Glomerular endothelial cell (primary cell): Measurements from ENCODE around the gene SLC25A38. TPM values are rescaled to one million over a fixed set of nuclear protein-coding genes. Genes with fewer than 3 reads are reported as not detected.
"Not testable (repeated sequence)": the region's sequence is repeated elsewhere in the genome, so short reads cannot be mapped to it uniquely, and the experiment has no call there.

ENCODE experiments used
- DNase-seq: peaks from one replicate; pipeline ENCODE4 v3.0.0-alpha.2; 2011; ENCODE audit warnings: low read depth, low spot score; ENCODE audit errors: extremely low read depth
- total RNA-seq: library from RNA; depleted of rRNA; stranded (reverse); fragments of >200 nt; gene quantifications from 2 replicates; pipeline ENCODE4 v1.2.3, GENCODE V29; 2015

The SLC25A38 gene
- total RNA-seq, 1 donor from 2014 or later: 17.8 TPM

DNA sequence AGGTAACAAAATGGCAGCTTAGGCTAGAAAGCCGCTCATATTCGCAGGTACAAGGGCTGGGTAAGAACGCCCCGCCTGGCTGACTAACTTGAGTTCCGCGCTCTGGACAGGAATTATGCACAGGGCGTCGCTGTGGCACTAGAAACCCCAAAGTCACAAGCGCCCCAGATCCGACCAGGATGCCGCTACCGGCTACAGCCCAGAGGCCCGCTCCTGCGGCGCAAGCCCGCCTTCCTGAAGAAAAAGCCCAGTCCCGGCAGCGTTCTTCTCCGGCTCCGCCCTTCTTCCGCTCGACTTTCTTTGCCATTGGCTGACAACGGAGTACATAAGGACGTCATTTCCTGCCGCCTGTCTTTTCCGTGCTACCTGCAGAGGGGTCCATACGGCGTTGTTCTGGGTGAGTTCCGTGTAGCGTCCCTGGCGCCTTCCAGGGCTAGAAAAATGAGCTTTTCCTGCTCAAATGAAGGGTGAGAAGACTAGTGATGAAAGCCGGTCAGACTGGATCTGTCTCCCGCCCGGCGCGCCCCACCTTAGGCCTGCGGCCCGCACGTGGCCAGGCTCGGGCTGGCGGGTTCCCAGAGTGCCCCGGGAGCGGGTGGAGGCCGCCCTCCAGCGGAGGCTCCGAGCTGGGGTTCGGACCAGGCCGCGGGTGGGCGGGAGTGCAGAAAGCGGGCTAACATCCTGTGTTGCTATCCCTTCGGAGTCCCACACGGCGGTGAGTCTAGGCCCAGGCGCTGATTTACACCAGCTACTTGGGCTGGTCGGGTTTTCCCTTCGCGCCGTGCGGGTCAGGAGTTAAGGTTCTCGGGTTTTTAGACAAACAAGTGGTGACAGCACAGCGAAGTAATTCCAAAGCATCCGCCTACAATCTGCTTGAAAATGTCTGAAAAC lies 23.4 kb downstream of the SLC25A38 start, which contains the start of gene RPSA:
TSS of gene RPSA (plus strand) at position 353 of the 891 bp plus-strand sequence. CDS start 934 bp downstream, outside the sequence.
- DNase-seq: peak; percentile 85

DNA sequence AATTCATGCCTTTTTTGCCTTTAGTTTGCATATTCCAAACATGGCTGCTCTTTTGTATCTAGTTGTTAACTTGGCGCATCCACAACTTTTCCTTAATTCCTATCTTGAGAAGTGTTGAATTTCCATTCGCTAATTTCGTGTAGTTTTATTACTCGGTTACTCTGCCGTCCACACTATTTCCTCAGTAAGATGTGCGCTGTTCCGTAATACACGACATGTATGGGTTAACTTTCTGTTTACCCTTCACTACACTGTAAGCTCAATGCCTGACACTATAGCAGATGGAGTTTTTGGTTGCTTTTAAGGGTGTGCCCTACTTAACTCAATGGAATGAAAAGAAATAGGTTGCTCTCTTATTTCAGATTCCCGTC lies 24.1 kb downstream of the SLC25A38 start:
- DNase-seq: no peak

DNA sequence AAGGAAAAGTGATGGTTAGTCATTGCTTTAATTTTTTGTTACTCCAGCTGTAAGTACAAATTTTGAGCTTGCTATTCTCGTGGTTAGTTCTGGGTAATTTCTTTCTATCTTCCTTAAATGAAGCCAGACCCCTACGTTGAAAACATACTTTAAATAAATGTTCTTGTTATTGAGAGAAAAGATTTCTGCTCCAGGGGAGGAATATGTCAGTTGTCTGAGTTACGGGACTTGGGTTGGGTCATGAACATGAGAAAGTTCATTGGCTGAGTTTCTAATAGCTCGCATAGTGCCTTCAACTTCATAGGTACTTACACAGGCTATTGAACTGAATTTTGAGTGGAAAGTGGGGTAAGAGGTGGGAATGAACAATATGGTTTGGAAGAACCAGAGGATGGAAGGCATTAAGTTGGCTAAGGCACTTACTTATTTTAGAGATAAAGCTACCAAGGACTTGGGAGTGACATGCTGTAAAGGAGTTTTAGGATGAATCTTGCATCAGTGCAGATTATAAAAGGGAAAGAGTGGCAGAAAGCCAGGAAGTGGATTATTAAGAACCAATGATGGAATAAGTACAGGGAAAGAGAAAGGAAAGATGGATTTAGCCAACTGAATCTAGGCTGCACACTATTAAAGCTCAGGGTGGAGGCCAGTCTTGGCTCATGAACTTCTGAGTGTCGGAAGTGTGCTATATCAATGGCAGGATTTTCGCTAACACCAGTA lies 24.8 kb downstream of the SLC25A38 start:
- DNase-seq: no peak

DNA sequence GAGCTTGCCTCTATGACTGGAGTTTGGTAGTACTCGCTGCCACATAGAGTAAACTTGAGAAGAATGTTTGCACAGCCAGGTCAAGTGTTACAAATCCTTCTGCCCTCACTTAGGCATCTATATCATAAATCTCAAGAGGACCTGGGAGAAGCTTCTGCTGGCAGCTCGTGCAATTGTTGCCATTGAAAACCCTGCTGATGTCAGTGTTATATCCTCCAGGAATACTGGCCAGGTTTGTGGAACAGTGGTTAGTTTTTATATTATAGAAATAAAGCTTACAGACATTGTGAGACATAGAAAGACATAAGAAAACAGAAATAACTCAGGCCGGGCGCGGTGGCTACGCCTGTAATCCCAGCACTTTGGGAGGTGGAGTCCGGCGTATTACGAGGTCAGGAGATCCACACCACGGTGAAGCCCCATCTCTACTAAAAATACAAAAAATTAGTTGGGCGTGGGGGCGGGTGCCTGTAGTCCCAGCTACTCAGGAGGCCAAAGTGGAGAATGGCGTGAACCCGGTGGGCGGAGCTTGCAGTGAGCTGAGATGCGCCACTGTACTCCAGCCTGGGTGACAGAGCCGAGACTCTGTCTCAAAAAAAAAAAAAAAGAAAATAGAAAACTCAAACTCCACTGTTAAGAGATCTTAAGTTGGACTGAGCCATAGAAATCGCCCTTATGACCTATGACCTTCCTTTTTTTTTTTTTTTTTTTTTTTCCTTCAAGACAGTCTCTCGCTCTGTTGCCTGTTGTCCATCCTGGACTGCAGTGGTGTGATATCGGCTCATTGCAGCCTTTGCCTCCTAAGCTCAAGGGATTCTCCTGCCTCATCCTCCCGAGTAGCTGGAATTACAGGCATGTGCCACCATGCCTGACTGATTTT lies 25.6 kb downstream of the SLC25A38 start:
- DNase-seq: no peak

DNA sequence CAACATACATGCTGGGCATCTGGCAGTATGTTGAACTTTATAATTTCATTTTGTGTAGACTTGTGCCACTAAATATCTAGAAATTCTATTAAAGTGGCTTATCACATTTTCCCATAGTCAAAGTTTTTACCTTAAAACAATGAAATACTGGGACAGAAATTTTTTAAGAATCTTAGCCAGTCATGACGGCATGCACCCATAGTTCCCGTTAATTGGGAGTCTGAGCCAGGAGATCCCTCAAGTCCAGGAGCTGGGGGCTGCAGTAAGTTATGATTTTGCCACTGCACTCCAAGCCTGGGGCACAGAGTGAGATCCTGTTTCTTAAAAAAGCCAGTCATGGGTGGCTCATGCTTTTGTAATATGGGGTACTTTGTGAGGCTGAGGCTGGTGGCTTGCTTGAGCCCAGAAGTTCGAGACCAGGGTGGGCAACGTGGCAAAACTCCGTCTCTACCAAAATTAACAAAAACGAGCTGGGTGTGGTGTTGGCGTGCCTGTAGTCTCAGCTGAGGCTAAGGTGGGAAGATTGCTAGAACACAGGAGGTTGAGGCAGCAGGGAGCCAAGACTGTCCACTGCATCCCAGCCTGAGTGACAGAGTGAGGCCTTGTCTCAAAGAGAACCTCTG lies 26.5 kb downstream of the SLC25A38 start:
- DNase-seq: no peak

DNA sequence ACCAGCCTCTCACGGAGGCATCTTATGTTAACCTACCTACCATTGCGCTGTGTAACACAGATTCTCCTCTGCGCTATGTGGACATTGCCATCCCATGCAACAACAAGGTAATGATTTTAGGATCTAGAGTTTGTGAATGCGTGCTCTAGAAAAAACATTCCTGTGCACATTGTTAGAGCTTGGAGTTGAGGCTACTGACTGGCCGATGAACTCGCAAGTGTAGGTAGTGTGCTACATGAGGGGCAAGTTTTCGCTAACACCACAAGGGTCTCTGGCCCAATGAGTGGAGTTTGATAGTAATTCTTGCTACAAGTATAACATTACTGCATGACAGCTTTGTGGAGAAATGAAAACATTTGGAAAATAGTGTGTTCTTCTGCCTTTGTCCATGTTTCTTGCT lies 27.7 kb downstream of the SLC25A38 start:
- DNase-seq: no peak

DNA sequence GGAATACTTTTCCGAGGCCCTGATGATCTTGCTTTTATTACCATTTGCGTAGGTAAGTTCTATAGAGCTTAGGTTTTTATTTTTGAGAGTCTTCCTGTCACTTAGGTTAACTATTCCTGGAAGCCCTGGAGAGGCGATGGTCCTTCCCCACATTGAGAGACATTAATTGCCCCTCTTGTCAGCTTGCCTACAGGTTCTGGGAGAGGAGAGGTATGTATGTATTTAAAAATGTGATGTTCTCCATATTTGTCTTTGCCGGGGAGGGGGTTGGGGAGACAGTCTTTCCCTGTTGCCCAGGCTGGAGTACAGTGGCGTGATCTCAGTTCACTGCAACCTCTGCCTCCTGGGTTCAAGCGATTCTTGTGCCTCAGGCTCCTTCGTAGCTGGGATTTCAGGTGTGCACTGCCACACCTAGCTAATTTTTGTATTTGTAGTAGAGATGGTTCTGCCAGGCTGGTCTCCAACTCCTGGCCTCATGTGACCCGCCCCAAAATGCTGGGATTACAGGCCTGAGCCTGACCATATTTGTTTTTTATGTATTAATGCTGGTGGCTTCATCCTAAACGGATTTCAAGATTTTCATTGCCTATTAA lies 29.6 kb downstream of the SLC25A38 start:
- no peak for DNase-seq

DNA sequence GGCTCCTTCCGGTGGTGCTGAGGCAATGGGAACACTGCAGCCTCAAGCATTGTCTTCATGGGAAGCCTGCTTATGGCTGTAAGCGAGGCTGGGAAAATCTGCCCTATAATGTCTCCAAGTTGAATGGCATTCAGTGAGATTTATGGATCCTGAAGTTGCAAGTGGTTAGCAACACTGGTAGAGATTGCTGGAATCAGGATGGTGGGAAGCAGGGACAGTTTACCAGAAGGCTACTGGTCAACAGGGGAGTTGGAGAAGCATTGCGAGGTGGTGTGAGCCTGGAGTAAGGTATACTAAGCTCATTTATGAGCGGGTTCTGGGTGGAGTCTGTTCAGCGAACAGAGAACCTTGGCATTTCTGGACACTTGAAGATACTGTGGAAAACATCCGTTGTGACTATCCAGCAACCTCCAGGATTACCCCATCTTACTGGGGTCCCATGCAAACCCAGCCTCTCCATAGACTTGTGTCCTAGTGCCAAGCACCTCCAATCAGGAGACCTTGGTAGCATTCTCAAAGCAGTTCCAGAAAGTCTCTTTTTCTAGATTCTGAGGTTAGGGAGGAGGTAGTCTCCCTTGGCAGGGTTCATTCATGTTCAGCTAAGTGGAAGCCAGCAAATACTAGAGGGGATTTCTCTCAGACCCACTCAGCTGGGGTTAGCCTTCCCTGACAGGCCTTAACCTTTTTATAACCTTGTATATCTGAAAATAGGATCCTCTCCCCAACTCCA lies 30.7 kb downstream of the SLC25A38 start:
- DNase-seq: no peak

DNA sequence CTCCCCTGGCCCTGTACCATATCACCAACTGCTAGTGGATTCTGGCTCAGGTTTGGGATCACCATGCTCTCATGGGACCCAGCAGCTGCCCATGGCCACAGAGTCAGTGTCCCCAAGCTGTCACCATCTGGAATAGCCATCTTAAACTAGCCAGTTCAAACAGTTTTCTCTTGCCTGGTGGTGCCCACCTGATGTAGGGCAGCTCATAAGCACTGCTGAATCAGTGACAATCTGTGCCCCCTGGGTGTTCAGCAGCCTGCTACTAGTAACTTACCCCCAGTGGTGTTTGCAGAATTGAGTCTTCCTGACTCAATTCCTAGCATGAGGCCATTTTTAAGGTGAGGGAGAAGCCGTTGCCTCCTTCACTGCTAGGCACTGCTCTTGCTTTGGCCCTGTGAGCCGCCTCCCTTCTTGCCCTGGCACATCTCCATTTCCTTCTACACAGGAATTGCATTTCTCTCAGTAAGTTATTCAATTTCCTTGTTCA lies 31.3 kb downstream of the SLC25A38 start:
- DNase-seq: no peak

DNA sequence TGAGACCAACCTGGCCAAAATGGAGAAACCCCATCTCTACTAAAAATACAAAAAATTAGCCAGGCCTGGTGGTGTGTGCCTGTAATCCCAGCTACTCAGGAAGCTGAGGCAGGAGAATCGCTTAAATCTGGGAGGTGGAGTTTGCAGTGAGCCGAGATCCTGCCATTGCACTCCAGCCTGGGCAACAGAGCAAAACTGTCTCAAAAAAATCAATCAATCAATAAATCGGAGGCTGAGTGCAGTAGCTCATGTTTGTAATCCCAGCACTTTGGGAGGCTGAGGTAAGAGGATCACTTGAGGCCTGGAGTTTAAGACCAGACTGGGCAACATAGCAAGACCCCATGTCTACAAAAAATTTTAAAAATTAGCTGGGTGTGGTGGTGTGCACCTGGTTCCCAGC lies 32.1 kb downstream of the SLC25A38 start:
- not testable (repeated sequence) for DNase-seq

DNA sequence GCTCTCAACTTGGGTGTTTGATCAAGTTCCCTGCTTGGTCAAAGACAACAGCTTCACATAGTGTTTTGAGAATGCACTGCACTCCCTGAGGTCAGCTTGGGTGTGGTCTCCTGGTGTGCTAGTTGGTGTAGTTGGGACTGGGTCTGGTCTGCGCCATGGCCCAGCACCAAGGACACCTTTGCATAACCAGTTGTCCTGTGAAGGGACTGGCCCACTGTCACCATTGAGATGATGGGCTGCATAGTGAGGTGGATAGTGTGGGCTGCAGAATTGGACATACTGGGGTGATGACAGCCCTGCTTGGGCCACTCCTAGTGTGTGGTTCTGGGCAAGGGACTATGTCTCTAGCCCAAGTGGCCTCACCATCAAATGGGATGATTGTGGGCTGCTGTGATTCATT lies 32.8 kb downstream of the SLC25A38 start:
- DNase-seq: no peak

DNA sequence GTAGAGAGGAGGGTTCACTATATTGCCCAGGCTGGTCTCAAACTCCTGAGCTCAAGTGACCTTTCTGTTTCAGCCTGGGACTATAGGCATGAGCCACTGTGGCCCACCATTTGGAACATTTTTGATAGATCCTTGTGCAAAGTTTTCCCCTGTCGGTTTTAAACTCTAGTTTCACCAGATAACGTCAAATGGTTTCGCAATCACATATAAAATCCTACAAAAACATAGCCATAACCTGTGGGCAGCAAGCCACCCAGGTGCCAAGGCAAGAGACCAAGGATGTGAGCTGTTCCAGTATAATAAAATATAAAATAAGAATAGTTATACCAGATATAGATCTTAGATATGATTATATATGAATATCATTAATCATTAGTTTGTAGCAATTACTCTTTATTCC lies 33.8 kb downstream of the SLC25A38 start:
- DNase-seq: not testable (repeated sequence)

DNA sequence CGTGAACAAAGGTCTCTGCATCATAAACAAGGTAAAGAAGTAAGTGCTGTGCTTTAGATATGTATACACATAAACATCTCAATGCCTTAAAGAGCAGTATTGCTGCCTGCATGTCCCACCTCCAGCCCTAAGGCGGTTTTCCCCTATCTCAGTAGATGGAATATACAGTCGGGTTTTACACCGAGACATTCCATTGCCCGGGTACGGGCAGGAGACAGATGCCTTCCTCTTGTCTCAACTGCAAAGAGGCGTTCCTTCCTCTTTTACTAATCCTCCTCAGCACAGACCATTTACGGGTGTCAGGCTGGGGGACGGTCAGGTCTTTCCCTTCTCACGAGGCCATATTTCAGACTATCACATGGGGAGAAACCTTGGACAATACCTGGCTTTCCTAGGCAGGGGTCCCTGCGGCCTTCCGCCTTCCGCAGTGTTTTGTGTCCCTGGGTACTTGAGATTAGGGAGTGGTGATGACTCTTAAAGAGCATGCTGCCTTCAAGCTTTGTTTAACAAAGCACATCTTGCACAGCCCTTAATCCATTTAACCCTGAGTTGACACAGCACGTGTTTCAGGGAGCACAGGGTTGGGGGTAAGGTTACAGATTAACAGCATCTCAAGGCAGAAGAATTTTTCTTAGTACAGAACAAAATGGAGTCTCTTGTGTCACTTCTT lies 35.5 kb downstream of the SLC25A38 start:
- DNase-seq: not testable (repeated sequence)

DNA sequence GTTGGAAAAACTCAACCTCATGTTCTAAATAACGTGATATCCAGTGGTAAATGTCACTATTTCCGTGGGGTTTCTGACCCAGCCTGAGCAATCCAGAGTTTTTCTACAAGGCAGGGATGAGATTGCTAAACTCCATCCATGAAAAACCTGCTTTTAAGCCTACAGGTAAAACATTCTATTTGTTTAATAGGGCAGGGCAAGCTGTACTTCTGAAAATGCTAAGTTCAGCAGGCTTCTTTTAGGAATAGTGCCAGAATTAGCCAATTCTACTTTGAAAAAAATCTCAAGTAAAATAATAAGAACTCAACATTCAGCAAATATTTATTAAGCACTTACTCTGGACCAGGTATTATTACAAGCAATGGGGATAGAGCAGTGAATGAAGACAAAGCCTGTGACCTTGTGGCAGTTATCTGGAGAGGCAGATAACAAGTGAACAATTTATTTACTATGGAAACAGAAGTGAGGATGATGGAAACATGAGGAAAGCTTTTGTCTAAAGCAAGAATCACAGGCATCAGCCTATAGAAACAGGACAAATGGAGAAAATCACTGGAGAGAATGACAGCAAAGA lies 36.7 kb downstream of the SLC25A38 start:
- DNase-seq: no peak

DNA sequence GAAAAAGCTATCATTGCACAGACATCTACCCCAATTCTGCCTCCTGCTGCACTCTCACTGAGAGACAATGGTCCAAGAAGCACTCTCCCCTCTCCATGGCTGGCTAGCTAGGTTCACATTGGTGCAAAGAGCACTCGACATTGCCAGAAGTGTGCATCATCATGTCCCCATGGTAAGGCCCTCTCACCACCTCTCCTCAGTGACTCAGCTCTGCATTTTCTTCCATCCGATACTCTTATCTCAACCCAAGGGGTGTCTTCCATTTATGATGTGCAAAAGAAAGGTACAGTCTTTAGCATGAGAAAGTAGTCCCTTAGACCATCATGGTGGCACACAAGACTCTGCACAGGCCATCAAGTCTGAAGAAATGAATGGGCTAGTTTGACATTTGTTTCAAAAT lies 37.4 kb downstream of the SLC25A38 start:
- no peak for DNase-seq

DNA sequence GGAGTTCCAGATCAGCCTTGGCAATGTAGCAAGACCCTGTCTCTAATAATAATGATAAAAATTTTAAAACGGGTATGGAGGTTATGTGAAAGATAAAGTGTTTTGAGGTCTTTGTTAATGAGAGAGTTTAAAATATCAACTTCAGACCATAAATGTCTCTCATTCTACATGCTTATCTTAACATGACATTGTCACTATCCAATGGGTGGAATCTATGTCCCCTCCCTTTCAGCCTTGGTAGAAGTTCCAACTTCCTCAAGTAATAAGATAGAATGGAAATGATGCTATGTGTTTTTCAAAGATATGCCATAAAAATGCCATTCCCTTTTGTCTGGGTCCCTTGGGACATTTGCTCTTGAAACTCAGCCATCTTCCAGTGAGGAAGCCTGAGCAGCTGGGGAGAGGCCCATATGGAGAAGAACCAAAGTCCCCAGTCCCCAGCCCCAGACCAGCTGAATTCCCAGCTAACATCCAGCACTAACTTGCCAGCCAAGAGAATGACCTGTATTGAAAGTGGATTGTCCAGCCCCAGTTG lies 40.3 kb downstream of the SLC25A38 start:
- DNase-seq: no peak

DNA sequence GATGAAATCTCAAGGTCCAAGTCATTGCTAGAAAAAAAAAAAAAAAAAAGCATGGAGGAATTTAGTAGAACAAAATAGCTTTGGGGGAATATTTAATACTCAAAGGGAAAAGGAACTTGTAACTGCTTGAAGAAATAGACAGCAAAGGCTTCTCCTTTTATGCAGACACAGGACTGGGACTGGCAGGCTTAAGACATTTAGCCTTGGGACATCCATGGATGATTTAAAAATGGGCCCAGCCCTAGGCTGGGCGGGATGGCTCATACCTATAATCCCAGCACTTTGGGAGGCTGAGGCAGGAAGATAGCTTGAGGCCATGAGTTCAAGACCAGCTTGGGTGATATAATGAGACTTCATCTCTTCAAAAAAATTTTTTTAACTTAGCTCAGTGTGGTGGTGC lies 43.1 kb downstream of the SLC25A38 start:
- DNase-seq: no peak

DNA sequence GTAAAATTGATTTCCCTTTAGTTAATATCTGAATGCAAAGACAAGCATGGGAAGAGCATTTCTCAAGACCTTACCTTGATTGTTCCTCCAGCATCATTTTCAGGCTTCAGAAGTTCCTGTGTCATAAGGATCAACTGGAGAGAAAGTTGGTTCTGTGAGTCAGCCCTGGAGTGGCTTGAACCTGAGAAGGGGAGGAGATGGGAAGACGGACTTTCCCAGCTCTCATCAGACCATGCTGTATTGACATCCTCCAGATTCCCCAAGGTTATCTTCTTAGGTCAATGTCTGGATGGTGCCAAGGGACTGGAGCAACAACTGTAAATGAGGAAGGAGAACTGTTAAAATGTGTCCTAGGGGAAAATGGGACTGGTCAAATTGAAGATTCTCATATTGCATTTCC lies 44.3 kb downstream of the SLC25A38 start:
- DNase-seq: no peak
